Caco-2 (cell line): Measurements from ENCODE around the gene TXNRD1. TPM values are rescaled to one million over a fixed set of nuclear protein-coding genes. Genes with fewer than 3 reads are reported as not detected.

Source experiments
- BruUV-seq: library from RNA; stranded (reverse); fragments of 400-500 nt; replicated peaks from 2 replicates; lab custom pipeline; 2021; lab: Mats Ljungman, UMichigan
- CTCF ChIA-PET: fragments of 300-600 bp; sonication (Branson Sonifier 250); formaldehyde crosslinking; loops from one replicate; lab custom pipeline; 2022; ENCODE audit warnings: antibody characterized with exemption; lab: Charles Lee
- POLR2A ChIA-PET: fragments of 300-600 bp; sonication (Branson Sonifier 250); formaldehyde crosslinking; loops from one replicate; lab custom pipeline; 2022; ENCODE audit warnings: antibody characterized with exemption; lab: Charles Lee
- DNase-seq, 2 experiments: peaks; one replicate each; pipeline versions ENCODE4 v3.0.0 to v3.0.0-alpha.2; 2020 to 2022
- H3K27me3 ChIP-seq: replicated peaks from 2 replicates; pipeline ENCODE4 v1.6.0; 2011; ENCODE audit warnings: low read length; ENCODE audit not compliant: control insufficient read depth, insufficient read depth
- H3K36me3 ChIP-seq: 2 replicates; pipeline ENCODE4 v1.5.1; 2011; ENCODE audit warnings: low read length; ENCODE audit not compliant: control insufficient read depth, insufficient read depth
- H3K4me1 ChIP-seq: fragments of 250-450 bp; sonication (Bioruptor Pico); 2 replicates; pipeline ENCODE4 v1.5.1; 2020; ENCODE audit warnings: mild to moderate bottlenecking
- H3K4me3 ChIP-seq: 2 replicates; pipeline ENCODE4 v1.5.1; 2011; ENCODE audit warnings: low read depth, mild to moderate bottlenecking, control low read depth, low read length
- H3K9me3 ChIP-seq: fragments of 250-450 bp; sonication (Bioruptor Pico); 2 replicates; pipeline ENCODE4 v1.5.1; 2020; ENCODE audit warnings: mild to moderate bottlenecking, moderate library complexity
- H3K27ac Mint-ChIP-seq: one replicate; pipeline ENCODE4 v1.8.0; 2022; ENCODE audit warnings: mixed read lengths; ENCODE audit not compliant: unreplicated experiment
- H3K27me3 Mint-ChIP-seq: one replicate; pipeline ENCODE4 v1.8.0; 2022; ENCODE audit warnings: mixed read lengths; ENCODE audit not compliant: insufficient read depth, unreplicated experiment
- H3K36me3 Mint-ChIP-seq: one replicate; pipeline ENCODE4 v1.8.0; 2022; ENCODE audit warnings: mild to moderate bottlenecking, mixed read lengths; ENCODE audit not compliant: insufficient read depth, unreplicated experiment
- H3K4me1 Mint-ChIP-seq: one replicate; pipeline ENCODE4 v1.8.0; 2022; ENCODE audit warnings: low read depth, mixed read lengths; ENCODE audit not compliant: unreplicated experiment
- H3K4me3 Mint-ChIP-seq: one replicate; pipeline ENCODE4 v1.8.0; 2022; ENCODE audit warnings: mild to moderate bottlenecking, moderate library complexity, mixed read lengths; ENCODE audit not compliant: unreplicated experiment
- H3K9me3 Mint-ChIP-seq: one replicate; pipeline ENCODE4 v1.8.0; 2022; ENCODE audit warnings: mixed read lengths; ENCODE audit not compliant: unreplicated experiment
- CTCF ChIP-seq, 2 experiments: fragments of 200-600 bp in 1 of 2; IDR thresholded peaks; 1 replicate in 1 of 2; 2 replicates in 1 of 2; pipeline versions ENCODE4 v1.5.1 to v1.8.0; 2011 to 2022; ENCODE audit warnings: antibody characterized with exemption in 1 of 2, control low read depth in 1 of 2, inconsistent platforms in 1 of 2, low read depth in 1 of 2, low read length in 1 of 2, mild to moderate bottlenecking in 1 of 2, moderate library complexity in 1 of 2; ENCODE audit not compliant: insufficient read depth in 1 of 2, severe bottlenecking in 1 of 2, unreplicated experiment in 1 of 2
- intact Hi-C: fragments of 100-400 bp; cut with micrococcal nuclease; formaldehyde crosslinking; loops from one replicate; pipeline ENCODE4 v1.10.0; 2022; ENCODE audit not compliant: unreplicated experiment
- total RNA-seq: library from RNA; stranded (reverse); gene quantifications from 2 replicates; pipeline ENCODE4 v1.2.3, GENCODE V29; 2022

TXNRD1 gene
- total RNA-seq, 1 experiment from 2014 or later = 115 TPM

- no peak for TF ChIP-seq CTCF (IDR thresholded peaks at IDR 0.05; ENCODE audit: insufficient read depth in 1 of 2, low read depth in 1 of 2, low read length in 1 of 2, severe bottlenecking in 1 of 2, unreplicated experiment in 1 of 2)
- Mint-ChIP-seq H3K9me3 (no peaks in the 10 kb centered on the region), H3K36me3 (peaks cover 10% of the 10 kb centered on the region), H3K4me1 (peaks cover 7% of the 10 kb centered on the region), H3K27ac (no peak overlapping the region), H3K4me3 (no peak overlapping the region), H3K27me3 (no peaks in the 10 kb centered on the region)
- no peaks in the 10 kb centered on the region for H3K27me3 ChIP-seq
- POLR2A ChIA-PET = no interaction called here
- intact Hi-C loops = no loop called here
- no peak for DNase-seq
- CTCF ChIA-PET = no interaction called here
- H3K4me3 ChIP-seq = no peak overlapping the region
- no TSS peak for BruUV-seq
- H3K9me3 ChIP-seq = no peaks in the 10 kb centered on the region
- H3K36me3 ChIP-seq = no peaks in the 10 kb centered on the region; the same call in 1 of the 2 replicates
- H3K4me1 ChIP-seq = 0 out of 2 replicates have a peak, but pooled peaks cover 3% of the 10 kb centered on the region
These were observed 140.1 kb downstream of the TXNRD1 start for GRCh38 chr12:104355630-104356029.

GRCh38 chr12:104356231-104357115, 140.9 kb downstream of the TXNRD1 start:
- no peak overlapping the region for H3K27ac Mint-ChIP-seq
- H3K27me3 ChIP-seq = no peaks in the 10 kb centered on the region
- intact Hi-C loops = no loop called here
- H3K4me1 ChIP-seq = peaks cover 3% of the 10 kb centered on the region; the same call in 1 of the 2 replicates
- H3K4me1 Mint-ChIP-seq = peaks cover 13% of the 10 kb centered on the region
- ChIA-PET POLR2A (no interaction called here), CTCF (no interaction called here)
- no peaks in the 10 kb centered on the region for H3K9me3 Mint-ChIP-seq
- no peaks in the 10 kb centered on the region for H3K27me3 Mint-ChIP-seq
- no peak for TF ChIP-seq CTCF (IDR thresholded peaks at IDR 0.05; ENCODE audit: insufficient read depth in 1 of 2, low read depth in 1 of 2, low read length in 1 of 2, severe bottlenecking in 1 of 2, unreplicated experiment in 1 of 2)
- H3K4me3 Mint-ChIP-seq = no peak overlapping the region
- no peaks in the 10 kb centered on the region; the same call in 1 of the 2 replicates for H3K36me3 ChIP-seq
- no peaks in the 10 kb centered on the region for H3K9me3 ChIP-seq
- BruUV-seq = no TSS peak
- DNase-seq = no peak
- H3K4me3 ChIP-seq = no peak overlapping the region
- H3K36me3 Mint-ChIP-seq = peaks cover 16% of the 10 kb centered on the region

GRCh38 chr12:104357421-104357952, 141.9 kb downstream of the TXNRD1 start:
- no peak for DNase-seq
- no TSS peak for BruUV-seq
- H3K27ac Mint-ChIP-seq = no peak overlapping the region

More at GRCh38 chr12:104357421-104357952, 141.9 kb downstream of the TXNRD1 start:
- Mint-ChIP-seq H3K27me3 (no peaks in the 10 kb centered on the region), H3K4me1 (peaks cover 14% of the 10 kb centered on the region), H3K36me3 (peaks cover 16% of the 10 kb centered on the region), H3K4me3 (no peak overlapping the region), H3K9me3 (no peaks in the 10 kb centered on the region)
- TF ChIP-seq CTCF (IDR thresholded peaks at IDR 0.05; ENCODE audit: insufficient read depth in 1 of 2, low read depth in 1 of 2, low read length in 1 of 2, severe bottlenecking in 1 of 2, unreplicated experiment in 1 of 2) = no peak
- no peaks in the 10 kb centered on the region for H3K27me3 ChIP-seq
- no peak overlapping the region for H3K4me3 ChIP-seq
- H3K4me1 ChIP-seq = peaks cover 3% of the 10 kb centered on the region; the same call in 1 of the 2 replicates
- H3K9me3 ChIP-seq = no peaks in the 10 kb centered on the region
- CTCF ChIA-PET = no interaction called here
- H3K36me3 ChIP-seq = no peaks in the 10 kb centered on the region
- POLR2A ChIA-PET = no interaction called here
- intact Hi-C loops = no loop called here
